Eye (tissue), 1 donor: Measurements from ENCODE around the gene SLC10A2.
"Not testable (repeated sequence)": the region's sequence is repeated elsewhere in the genome, so short reads cannot be mapped to it uniquely, and the experiment has no call there.

ENCODE experiments used
- DNase-seq: peaks from one replicate; pipeline ENCODE4 v3.0.0-alpha.2; 2015

The SLC10A2 gene

GRCh38 chr13:103066079-103066780 is at the start of gene SLC10A2:
Gene SLC10A2, minus strand, starts transcription at chr13:103066417. Its CDS starts 168 bp downstream, at chr13:103066249.
- DNase-seq, result peak; percentile 3

DNA sequence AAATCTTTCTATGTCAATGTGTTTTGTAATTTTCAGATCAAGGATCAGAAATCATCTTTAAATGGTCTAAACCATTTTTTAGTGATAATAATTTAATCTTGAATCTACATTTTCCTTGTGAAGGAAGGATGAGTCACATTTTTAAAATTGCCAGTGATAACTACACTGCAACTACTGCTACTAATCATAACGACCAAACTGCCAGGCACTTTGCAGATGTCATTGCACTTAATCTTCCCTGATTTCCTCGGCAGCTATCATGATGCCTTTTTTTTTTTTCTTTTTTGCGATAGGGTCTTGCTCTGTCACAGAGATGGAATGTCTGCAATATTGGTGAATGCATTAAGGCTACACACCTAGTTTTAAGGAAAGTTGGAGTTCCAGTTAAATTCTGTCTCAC is 41.4 kb upstream of the SLC10A2 start:
- DNase-seq, result no peak

DNA sequence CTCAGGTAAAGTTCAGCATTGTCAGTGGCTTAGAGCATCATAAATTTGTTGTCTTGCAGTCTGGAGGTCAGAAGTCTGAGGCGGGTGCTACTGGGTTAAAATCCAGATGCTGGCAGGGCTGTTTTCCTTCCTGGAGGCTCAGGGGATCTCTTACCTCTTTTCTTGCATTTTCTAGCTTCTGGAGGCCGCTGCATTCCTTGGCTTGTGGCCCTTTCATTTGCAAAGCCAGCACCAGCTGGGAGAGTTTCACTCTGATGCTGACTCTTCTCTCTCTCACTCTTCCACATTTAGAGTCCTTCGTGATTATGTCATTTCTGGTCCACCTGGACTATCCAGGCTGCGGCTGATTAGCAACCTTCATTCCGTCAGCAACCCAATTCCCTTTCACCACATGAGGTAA is 38.1 kb upstream of the SLC10A2 start:
- DNase-seq, result no peak

DNA sequence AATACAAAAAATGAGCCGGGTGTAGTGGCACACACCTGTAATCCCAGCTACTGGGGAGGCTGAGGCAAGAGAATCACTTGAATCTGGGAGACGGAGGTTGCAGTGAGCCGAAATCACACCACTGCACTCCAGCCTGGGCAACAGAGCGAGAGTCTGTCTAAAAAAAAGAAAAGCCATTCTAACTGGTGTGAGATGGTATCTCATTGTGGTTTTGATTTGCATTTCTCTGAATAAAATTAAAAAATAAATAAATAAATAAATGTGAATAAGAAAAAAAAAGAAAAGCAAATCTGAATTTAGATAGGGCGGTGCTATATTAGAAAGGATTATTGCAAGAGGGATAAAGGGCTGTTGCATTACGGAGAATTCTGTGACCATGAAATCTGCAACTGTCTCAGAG is 37.2 kb upstream of the SLC10A2 start:
- not testable (repeated sequence) for DNase-seq

DNA sequence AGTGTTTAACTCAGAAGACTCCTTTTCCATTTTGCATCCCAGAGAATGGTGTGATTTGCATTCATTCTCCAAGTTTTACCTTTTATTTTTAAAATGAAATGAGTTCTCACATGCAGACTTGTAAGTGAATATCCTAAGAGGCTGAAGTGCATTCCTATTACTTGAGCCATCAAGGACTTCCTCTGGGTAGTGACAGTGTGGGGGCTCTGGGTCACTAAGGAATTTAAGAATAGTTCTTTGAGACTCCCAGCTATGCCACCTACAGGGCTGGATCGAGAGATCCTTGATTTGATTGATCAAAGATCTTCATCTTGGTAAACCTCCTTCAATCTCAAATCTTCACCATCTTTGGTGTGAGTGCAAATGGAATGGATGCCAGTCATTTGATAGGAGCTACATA is 36.3 kb upstream of the SLC10A2 start:
- no peak for DNase-seq

DNA sequence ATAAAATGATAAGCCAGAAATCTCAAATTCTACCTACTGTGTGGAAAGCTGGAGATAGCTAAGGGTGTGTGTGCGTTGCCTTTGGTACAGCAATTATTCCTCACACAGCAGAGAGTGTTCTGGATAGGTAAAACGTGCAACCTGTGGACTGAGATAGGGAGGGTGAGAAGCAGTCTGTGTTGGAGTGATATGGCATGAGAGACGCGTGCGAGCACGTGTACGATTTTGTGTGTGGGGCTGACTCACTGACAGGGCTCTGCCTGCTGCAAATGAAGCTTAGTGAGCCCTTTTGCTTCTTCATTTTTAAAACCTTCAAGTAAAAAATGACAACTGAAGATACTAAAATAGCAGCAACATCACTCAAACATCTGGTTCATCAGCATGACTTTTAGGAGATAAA is 35.7 kb upstream of the SLC10A2 start:
- DNase-seq, result no peak

GRCh38 chr13:103101500-103101899 is 35.3 kb upstream of the SLC10A2 start:
- DNase-seq, result no peak

GRCh38 chr13:103100830-103101229 is 34.6 kb upstream of the SLC10A2 start:
- no peak for DNase-seq

GRCh38 chr13:103099722-103100293 is 33.6 kb upstream of the SLC10A2 start:
- no peak for DNase-seq

DNA sequence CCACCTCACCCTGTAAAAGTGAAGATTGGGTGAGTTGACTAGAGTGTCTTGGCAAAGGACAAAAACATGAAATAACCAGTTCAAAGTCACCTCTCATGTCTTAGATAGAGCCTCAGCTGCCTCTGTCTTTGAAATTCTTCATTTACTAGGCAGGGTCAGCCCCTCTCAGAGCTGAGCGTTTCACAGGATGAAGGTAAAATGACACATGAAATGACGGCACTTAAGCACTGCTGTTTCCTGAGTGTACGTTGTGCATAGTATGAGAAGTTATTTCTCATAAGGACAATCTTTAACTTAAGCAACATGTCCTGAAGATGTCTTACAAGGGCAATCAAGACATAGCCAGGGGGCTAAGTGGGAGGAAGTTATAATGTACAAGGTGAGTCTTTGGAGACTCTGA is 32.3 kb upstream of the SLC10A2 start:
- no peak for DNase-seq

DNA sequence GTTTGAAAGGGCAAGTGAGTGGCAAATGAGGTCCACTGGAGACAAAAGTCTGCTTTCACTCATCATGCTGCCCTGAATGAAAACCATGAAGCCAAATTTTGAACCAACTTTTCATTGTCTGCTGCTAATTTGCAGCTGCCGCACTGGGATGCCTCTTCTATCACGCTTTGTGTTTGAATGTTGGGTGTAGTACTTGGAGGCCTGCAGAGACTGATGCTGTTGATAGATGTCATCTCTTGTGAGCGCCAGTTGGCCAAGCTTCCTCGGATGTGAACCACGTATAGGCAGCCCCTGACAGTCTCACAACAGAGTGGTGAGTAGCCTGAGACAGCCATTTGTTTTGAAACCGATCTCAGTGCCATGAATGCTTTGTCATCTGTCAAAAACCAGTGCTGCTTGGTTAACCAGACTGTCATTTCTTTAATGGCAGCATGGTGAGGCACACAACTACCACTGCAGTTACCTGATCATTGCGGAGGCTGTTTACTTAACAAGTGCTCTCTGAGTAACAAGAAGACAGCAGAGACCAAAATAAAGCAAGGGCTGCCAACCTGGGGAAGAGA is 31.2 kb upstream of the SLC10A2 start:
- no peak for DNase-seq

- not testable (repeated sequence) for DNase-seq
These were observed 27.4 kb upstream of the SLC10A2 start for GRCh38 chr13:103093649-103094048.

DNA sequence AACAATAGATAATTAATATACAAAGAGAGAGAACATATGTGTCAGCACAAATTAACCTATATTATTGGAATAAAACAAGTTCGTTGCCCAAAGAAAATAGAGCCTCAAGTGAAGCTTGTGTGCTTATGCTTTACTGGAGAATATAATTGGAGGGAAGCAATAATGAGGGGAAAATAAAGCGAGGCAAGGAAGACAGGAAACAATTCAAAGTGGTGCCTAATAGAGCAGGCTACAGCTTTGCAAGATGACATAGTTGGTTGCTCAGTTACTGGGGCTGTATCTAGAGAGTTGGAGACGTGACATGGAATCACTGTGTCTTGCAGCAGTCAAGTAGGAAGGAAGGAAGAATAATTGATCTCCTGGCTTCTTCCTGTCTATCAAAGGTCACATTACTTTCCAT is 21.1 kb upstream of the SLC10A2 start:
- DNase-seq, result peak; percentile 69

- DNase-seq, result no peak
These were observed 15.2 kb upstream of the SLC10A2 start for GRCh38 chr13:103081435-103081834.

GRCh38 chr13:103078158-103078557 is 11.9 kb upstream of the SLC10A2 start:
- DNase-seq, result no peak

DNA sequence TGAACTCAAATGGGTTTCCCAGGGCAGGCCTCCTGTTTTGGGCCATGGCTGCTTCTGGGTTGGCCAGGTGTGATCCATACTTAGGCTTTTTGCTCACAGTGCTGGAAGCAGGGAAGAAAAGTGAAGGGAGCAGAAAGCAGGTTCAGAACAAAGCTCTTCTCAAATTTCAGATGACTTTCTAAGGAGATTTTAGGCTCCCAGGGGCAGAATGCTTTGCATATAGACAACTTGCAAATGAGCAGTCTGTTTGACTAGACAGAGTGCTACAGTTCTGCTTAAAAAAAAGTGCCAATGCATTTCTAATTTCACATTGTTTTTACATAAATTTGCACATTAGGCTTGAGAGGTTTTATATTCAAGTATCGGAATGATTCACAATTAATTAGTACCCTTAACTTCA is 2.6 kb upstream of the SLC10A2 start:
- DNase-seq, result no peak

DNA sequence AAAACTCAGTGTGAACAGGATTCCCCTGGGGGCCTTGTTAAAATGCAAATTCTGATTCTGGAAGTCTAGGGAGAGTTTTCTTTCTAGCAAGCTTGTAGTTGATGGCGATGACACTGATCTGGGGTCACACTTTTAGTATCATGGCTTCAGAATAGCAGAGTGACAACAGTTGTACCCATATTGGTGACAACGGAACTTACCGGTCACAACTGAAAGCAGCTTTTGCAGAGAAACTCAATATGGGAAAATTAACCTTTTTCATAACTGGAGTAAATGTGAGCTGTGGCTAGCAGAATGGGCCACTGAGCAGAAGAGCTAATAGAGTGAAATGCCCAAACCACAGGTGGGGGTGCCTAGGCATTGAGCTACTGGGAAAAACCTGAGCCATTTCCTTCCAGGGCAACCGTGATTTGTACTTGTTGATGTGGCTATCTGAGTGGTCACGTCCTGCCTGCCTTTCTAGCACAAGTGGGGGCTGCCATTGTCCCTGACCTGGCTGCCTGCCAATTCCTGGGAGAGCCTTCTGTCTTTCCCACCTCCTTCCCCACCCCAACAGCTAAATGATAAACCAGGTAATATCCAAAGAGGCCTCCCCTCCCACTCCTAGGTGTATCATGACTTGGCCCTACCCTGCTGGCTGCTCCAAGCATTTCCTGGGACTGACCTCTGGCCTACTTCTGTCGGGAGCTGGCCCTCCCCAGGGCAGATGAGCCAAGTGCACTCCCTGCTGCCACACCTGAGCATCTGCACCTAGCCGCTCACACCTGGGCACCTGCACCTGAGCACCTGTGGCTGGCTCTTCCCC is 1.7 kb upstream of the SLC10A2 start:
- no peak for DNase-seq

DNA sequence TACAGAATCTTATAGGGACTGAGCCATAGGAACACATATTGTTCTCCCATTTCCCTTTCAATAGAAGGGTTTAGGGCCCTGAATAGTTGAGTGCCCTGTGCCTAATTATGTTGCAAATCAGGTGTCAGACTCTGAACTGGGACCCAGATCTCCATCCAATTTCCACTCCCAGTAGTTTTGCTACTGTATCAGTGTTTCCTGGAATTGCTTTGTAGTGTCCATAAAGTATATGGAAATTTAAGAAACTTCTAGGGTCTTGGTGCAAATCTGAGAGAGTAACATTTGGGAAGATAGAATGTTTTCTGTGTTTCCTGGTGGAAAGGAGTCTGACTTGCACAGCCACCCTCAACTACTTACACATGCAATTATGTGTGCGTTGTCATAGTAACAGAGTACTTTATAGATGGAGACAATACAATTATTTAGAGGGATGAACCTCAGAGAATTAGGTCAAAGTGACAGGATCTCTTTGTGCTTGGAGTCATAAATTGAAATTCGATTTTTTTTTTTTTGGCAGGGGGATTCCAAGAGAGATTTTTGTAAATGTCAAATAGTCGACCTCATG is 646 bp upstream of the SLC10A2 start:
- DNase-seq, result peak; percentile 56

- no peak for DNase-seq
These were observed 2.8 kb downstream of the SLC10A2 start for GRCh38 chr13:103063376-103063775.

- no peak for DNase-seq
These were observed 4.1 kb downstream of the SLC10A2 start for GRCh38 chr13:103062079-103062478.

DNA sequence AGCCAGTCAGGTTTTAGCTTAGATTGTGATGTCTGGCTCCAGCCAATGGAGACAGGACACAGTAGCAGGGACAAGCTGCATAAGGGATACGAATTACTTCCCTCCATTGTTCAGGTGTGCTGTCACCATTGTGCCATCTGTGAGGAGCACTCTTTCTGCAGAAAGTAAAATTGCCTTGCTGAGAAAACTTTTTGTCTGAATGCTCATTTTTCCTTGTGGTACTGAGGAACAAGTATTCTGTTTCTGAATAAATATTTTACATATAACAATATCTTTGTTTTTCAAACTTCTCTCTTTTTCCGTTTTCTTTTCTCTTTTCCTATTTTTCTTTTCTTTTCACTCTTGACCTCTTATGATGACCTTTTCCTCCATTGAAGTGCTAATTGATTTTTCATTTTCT is 10.2 kb downstream of the SLC10A2 start:
- no peak for DNase-seq

DNA sequence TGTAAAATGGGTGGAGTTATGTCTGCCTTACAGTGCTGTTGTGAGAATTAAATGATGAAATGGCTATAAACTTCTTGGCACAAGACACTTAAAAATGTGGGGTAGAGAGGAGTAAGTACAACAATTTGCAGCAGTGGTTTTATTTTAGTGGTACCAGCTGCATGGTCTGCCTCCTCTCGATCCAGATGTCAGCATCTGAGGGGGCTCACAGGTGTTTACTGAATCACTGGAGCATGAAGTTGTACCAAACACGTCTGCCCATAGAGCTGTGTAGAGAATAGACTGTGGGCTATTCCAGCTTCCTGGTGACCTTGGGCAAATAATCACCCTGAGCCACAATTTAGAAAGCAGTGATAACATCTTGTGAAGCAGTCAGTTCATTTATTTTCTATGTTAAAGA is 11.1 kb downstream of the SLC10A2 start:
- DNase-seq, result no peak

DNA sequence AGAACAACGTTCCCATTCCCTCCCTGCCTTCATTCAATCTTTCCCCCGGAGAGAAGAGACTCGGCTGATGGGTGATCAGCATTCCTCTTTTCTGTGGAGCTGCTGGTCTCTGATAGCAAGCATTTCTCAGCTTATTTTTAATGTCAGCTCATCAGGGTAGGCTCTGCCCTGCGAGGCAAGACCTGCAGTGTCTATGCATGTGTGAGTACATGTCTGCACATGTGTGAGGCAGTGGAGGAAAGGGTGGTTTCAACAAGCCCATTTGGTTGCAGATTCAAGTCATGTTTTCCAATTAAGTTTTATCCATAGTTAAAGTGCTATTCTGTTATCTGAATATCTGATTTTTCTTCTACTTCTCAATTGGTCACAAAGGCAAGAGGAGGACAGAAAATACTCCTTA is 19.5 kb downstream of the SLC10A2 start:
- no peak for DNase-seq
